HG03095 (cell line): ENCODE data around the gene THOC6.
A peak's percentile ranks its signal among the peaks of the same experiment; 100 is the strongest.

Source experiments
- ATAC-seq: cut with Tn5 transposase; IDR thresholded peaks from one replicate; pipeline ENCODE4 v1.9.1; 2021; ENCODE audit warnings: moderate library complexity; ENCODE audit not compliant: unreplicated experiment

The THOC6 gene

GRCh38 chr16:3023669-3024478 lies at the start of gene THOC6, which contains the start of gene HCFC1R1:
TSS of gene THOC6 (plus strand) at chr16:3024035. CDS start at chr16:3024327, 292 bp downstream.
TSS of gene HCFC1R1 (minus strand) at chr16:3023942. CDS start at chr16:3023941, 1 bp downstream.
- ATAC-seq, result peak; percentile 63

- no peak for ATAC-seq
Measured at GRCh38 chr16:2974319-2975056, 49.3 kb upstream of the THOC6 start.

GRCh38 chr16:2975161-2975795 lies 48.6 kb upstream of the THOC6 start:
- ATAC-seq, result no peak

- no peak for ATAC-seq
Measured at GRCh38 chr16:2976201-2976600, 47.6 kb upstream of the THOC6 start.

- ATAC-seq, result no peak
Measured at GRCh38 chr16:2976673-2977072, 47.2 kb upstream of the THOC6 start.

- no peak for ATAC-seq
Measured at GRCh38 chr16:2977440-2977839, 46.4 kb upstream of the THOC6 start.

- no peak for ATAC-seq
Measured at GRCh38 chr16:2979669-2980226, 44.1 kb upstream of the THOC6 start.

DNA sequence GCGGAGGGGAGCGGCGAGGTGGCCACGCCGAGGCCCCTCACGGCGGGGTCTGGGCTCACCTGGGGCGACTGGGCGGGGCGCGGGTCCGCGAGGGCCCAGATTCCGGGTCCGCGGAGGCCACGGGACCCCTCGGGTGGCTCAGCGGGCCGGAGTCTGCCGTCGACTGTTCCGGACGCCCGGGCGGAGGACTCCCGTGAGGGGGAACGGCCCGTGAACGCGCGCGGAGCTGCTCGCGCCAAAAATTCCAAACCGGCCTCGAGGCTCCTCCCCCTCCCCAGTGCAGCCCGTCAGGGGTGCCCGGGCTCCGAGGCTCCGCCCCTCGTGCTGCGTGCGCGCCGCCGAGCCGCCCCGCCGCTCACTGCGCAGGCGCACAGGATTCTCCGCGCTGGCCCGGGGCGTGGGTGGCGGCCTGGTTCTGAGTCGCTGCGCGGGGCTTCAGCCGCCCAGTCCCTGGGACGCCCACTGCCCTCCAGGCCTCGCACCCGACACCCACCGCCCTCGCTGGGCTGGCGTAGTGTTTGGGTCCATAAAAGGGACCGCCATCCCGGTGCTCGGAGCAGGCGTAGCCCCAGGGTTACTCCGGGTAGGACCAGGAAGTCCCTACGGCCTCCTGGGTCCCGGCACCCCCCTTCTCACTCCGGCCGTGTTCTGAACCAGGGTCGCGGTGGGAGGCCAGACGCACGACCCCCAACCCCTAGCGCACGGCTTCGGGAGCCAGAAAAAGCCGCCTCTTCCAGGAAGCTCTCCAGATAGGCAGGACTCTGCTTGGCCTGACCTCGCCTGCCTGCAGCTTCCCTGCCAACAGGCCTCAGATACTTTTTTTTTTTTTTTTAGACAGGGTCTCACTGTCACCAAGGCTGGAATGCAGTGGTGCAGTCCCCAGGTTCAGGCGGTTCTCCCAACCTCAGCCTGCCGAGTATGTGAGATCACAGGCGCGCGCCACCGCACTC lies 43.3 kb upstream of the THOC6 start, which contains the start of gene PKMYT1:
Gene PKMYT1 (minus strand): TSS at position 220 of the 950 bp plus-strand sequence. CDS start 789 bp downstream, outside the sequence.
- ATAC-seq, result peak; percentile 52

DNA sequence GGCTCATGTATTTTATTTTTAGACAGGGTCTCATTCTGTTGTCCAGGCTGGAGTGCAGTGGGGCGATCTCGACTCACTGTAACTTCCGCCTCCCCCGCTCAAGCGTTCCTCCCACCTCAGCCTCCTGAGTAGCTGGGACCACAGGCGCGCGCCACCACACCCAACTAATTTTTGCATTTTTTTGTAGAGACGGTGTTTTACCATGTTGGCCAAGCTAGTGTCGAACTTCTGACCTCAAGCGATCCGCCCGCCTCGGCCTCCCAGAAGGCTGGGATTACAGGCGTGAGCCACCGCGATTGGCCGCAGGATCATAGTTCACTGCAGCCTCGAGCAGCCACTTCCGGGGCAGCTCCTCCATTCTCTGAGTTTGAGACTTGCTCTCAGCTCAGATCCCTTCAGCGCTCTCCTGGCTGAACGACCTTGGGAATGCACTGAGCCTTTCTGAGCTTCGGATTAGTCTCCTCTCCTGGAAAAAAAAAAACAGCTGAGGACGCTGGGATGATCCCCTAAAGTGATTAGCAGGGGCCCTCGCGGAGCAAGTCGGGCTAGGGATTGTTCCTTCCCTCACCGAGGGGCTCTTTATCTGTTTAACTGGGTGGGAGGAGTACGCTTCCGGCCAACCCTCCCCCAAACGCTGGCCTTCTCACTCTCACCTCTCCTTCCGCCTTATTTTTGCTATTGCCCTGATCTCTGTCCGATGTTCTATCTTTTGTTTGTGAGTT lies 42.5 kb upstream of the THOC6 start:
- no peak for ATAC-seq

DNA sequence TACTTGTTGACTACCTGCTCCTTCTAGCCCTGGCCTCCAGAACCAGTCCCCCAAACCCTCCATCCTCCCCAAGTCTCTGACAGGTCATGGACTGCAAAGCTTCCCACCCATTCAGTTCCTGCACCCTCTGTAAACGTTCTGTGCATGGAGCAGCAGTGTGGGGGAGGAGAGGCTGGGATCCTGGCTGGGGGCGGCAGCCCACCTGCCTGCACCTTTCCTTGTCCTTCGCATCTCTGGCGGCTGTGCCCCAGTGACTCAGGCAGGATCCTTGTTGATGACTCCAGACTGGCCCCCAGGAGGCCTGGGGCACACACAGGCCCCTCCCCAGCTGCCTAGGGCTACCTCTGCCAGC lies 42.0 kb upstream of the THOC6 start:
- no peak for ATAC-seq

- no peak for ATAC-seq
Measured at GRCh38 chr16:2982402-2982801, 41.4 kb upstream of the THOC6 start.

DNA sequence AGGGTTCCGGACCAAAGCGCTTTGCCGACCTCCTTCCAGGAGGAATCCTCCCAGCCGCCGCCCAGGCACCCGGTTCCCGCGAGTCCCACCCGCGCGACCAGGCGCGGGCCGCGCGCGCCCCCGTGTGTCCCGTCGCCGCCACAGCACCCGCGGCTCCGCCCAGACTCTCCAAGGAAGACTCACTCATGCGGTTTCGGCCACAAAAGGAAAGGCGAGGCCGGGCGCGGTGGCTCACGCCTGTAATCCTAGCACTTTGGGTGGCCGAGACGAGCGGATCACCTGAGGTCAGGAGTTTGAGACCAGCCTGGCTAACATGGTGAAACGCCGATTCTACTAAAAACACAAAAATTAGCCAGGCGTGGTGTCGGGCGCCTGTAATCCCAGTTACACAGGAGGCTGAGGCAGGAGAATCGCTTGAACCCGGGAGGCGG lies 40.1 kb upstream of the THOC6 start:
- ATAC-seq, result no peak

DNA sequence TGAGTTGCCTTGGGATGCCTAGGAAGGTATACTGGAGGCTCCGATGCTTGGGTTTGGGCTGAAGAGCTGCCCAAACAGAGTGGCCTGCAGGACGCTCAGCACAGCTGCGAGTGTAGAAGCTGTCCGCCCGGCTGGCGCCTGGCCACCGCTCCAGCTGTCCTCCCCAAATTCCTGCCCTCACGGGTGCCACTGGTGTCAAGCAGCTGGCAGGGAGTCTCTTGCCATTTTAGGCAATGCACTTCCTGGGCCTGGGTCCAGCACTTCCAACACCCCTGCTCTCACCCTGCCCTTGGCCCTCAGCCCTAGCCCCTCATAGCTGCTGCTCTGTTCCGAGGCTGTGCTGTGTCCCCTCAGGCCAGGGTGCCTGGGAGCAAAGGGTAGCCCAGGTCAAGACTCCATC lies 38.4 kb upstream of the THOC6 start:
- no peak for ATAC-seq

GRCh38 chr16:2985893-2986355 lies 37.9 kb upstream of the THOC6 start:
- ATAC-seq, result no peak

GRCh38 chr16:2986623-2987188 lies 37.1 kb upstream of the THOC6 start:
- ATAC-seq, result no peak

DNA sequence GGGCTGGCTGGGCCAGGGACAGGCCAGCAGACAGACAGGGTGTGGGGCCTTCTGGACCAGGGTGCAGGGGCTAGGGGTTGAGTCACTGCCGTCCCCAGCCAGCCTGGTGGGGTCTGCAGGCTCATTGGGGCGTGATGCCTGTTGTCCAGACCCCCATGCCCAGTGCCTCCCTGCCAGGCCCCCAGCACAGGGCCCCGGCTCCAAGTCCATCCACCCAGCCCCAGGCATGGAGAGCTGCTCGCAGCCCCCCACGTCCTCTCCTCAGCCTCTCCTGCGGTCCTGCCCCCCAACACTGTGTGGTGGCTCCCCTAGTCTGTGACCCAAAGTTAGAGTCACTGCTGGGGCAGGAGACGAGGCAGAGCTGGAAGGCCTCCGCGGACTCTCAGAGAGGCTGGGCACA lies 36.5 kb upstream of the THOC6 start:
- ATAC-seq, result no peak

- ATAC-seq, result no peak
Measured at GRCh38 chr16:2987833-2988232, 36.0 kb upstream of the THOC6 start.

DNA sequence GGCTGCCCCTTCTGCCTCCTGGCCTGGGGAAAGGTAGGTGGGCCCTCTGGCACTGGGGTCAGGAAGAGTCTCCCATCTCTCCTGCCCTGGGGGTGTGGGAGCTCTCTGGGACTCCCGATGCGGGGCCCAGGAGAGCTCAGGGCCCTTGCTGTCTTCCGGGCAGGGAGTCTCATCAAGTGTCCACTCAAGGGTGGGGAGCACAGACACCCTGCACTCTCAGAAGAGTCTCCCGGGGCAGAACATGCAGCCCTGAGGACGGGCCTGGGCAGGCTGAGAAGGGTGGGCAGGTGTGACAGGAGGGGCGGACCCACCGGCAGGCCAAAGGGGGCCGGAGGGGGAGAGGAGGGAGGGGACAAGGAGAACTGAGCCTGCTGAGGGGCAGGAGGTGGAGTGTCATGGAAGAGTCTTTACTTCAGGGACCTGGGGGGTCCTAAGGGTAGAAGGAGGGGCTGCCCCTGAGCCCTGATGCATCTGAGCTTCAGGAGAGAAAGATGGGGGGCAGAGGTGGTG lies 35.2 kb upstream of the THOC6 start:
- ATAC-seq, result no peak

- no peak for ATAC-seq
Measured at GRCh38 chr16:2990891-2991290, 32.9 kb upstream of the THOC6 start.
